Smooth muscle cell (in vitro differentiated cells): ENCODE measurements around the gene DUS1L. TPM values are rescaled to one million over a fixed set of nuclear protein-coding genes. Genes with fewer than 3 reads are reported as not detected.
A peak's percentile ranks its signal among the peaks of the same experiment; 100 is the strongest.

ENCODE experiments used
- DNase-seq: peaks from one replicate; lab custom pipeline; 2025; ENCODE audit not compliant: unreplicated experiment; lab: John Stamatoyannopoulos, UW
- H2AFZ ChIP-seq: fragments of 200-600 bp; sonication (generic); 2 replicates; pipeline ENCODE4 v1.6.0; 2016; ENCODE audit warnings: antibody characterized with exemption, low read depth, mild to moderate bottlenecking
- H3F3A ChIP-seq: fragments of 200-600 bp; sonication (generic); 2 replicates; pipeline ENCODE4 v1.6.0; 2017; ENCODE audit warnings: antibody characterized with exemption, low read depth
- H3K27ac ChIP-seq: fragments of 200-600 bp; sonication (generic); 2 replicates; pipeline ENCODE4 v1.5.1; 2016; ENCODE audit warnings: low read depth, mild to moderate bottlenecking
- H3K27me3 ChIP-seq: fragments of 200-600 bp; sonication (generic); 2 replicates; pipeline ENCODE4 v1.6.1; 2016; ENCODE audit warnings: low read depth, mild to moderate bottlenecking
- H3K36me3 ChIP-seq: fragments of 200-600 bp; sonication (generic); 2 replicates; pipeline ENCODE4 v1.5.1; 2016; ENCODE audit warnings: low read depth
- H3K4me1 ChIP-seq: fragments of 200-600 bp; sonication (generic); 2 replicates; pipeline ENCODE4 v1.5.1; 2016; ENCODE audit warnings: low read depth
- H3K4me2 ChIP-seq: fragments of 200-600 bp; sonication (generic); 2 replicates; pipeline ENCODE4 v1.6.0; 2016; ENCODE audit warnings: mild to moderate bottlenecking
- H3K4me3 ChIP-seq: fragments of 200-600 bp; sonication (generic); 2 replicates; pipeline ENCODE4 v1.5.1; 2016; ENCODE audit warnings: mild to moderate bottlenecking
- H3K79me2 ChIP-seq: fragments of 200-600 bp; sonication (generic); 2 replicates; pipeline ENCODE4 v1.6.0; 2016; ENCODE audit warnings: low read depth, mild to moderate bottlenecking
- H3K9ac ChIP-seq: fragments of 200-600 bp; sonication (generic); 2 replicates; pipeline ENCODE4 v1.6.0; 2016; ENCODE audit warnings: low read depth
- H3K9me3 ChIP-seq: fragments of 200-600 bp; sonication (generic); replicated peaks from 2 replicates; pipeline ENCODE4 v1.5.1; 2016; ENCODE audit warnings: low read depth
- H4K20me1 ChIP-seq: fragments of 200-600 bp; sonication (generic); 2 replicates; pipeline ENCODE4 v1.6.0; 2016; ENCODE audit warnings: low read depth
- CTCF ChIP-seq: fragments of 200-600 bp; sonication (generic); IDR thresholded peaks from 2 replicates; pipeline ENCODE4 v1.5.1; 2017; ENCODE audit warnings: borderline replicate concordance, mild to moderate bottlenecking, antibody characterized with exemption; ENCODE audit not compliant: insufficient read depth, poor library complexity, severe bottlenecking
- WGBS: methylation state at CpG from one replicate; pipeline ENCODE4 v1.1.7; 2016; ENCODE audit warnings: low lambda C conversion rate; 5-methylcytosine and 5-hydroxymethylcytosine counted together
- polyA plus RNA-seq: library from polyadenylated mRNA; unstranded; fragments of >200 nt; fragmentation: Nextera tagmentation; extraction: Ambion mirVana; gene quantifications from 2 replicates; pipeline ENCODE4 v1.2.1, GENCODE V29; 2016
- total RNA-seq: library from RNA; depleted of rRNA; stranded (reverse); fragments of >200 nt; gene quantifications from 2 replicates; pipeline ENCODE4 v1.2.3, GENCODE V29; 2014

DUS1L gene
- total and polyA plus RNA-seq, 2 experiments from 2014 or later, result 49.4 to 125 TPM

GRCh38 chr17:82014432-82014831, 51.2 kb downstream of the DUS1L start:
- WGBS, result 97% methylated on average over 23 of the region's 23 CpGs
- no peak overlapping the region for H3K9ac ChIP-seq
- H3K36me3 ChIP-seq, result no peaks in the 10 kb centered on the region
- H2AFZ ChIP-seq, result no peak overlapping the region
- TF ChIP-seq CTCF, result no peak
- no peaks in the 10 kb centered on the region for H3K4me1 ChIP-seq
- no peak overlapping the region for H3K27ac ChIP-seq
- H3K9me3 ChIP-seq, result no peaks in the 10 kb centered on the region
- no peak overlapping the region for H3K4me2 ChIP-seq
- H3F3A ChIP-seq, result no peaks in the 10 kb centered on the region
- H3K79me2 ChIP-seq, result no peaks in the 10 kb centered on the region
- DNase-seq, result no peak
- H3K4me3 ChIP-seq, result no peak overlapping the region
- H4K20me1 ChIP-seq, result no peaks in the 10 kb centered on the region
- H3K27me3 ChIP-seq, result no peaks in the 10 kb centered on the region

DNA sequence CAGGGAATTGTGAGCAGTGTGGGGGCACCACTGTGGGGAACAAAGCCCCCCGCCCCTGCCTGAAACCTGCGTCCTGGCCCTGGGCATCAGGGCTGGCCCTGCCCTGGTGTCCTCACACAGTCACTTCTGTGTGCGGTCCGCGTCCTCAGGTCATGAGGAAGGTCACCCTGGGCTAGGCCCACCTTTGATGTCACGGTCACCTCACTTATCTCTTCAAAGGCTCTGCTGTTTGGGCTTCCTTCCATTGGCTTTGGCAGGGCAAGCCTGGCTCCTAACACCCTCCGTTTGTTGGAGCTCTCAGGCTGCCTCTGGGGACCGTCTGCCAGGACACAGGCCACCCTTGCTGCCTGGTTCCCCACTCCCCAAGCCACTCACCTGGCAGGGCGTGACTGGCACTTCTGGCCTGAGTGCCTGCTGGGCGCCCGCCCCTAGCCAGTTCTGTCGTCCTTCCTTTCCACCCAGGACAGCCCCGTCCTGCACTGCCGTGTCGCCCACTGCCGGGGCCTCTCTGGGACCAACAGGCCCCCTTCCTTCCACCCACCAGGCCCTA, 51.8 kb downstream of the DUS1L start:
- WGBS, result 96% methylated on average over 16 of the region's 16 CpGs
- Histone ChIP-seq H3K9me3 (no peaks in the 10 kb centered on the region), H3K9ac (no peak overlapping the region), H3F3A (no peaks in the 10 kb centered on the region), H3K4me3 (no peak overlapping the region), H3K4me1 (no peaks in the 10 kb centered on the region), H3K27ac (no peak overlapping the region), H2AFZ (no peak overlapping the region), H3K27me3 (no peaks in the 10 kb centered on the region), H4K20me1 (no peaks in the 10 kb centered on the region), H3K36me3 (no peaks in the 10 kb centered on the region), H3K79me2 (no peaks in the 10 kb centered on the region), H3K4me2 (no peak overlapping the region)
- TF ChIP-seq CTCF, result no peak
- no peak for DNase-seq

- WGBS, result 77% methylated on average over 22 of the region's 22 CpGs
- Histone ChIP-seq H3K79me2 (no peaks in the 10 kb centered on the region), H3K27ac (no peak overlapping the region), H3K27me3 (no peaks in the 10 kb centered on the region), H3K9me3 (no peaks in the 10 kb centered on the region), H3K4me1 (no peaks in the 10 kb centered on the region), H3K36me3 (no peaks in the 10 kb centered on the region), H3K4me3 (no peak overlapping the region), H3K9ac (no peak overlapping the region), H3K4me2 (no peak overlapping the region), H3F3A (no peaks in the 10 kb centered on the region), H4K20me1 (no peaks in the 10 kb centered on the region), H2AFZ (no peak overlapping the region)
- no peak for TF ChIP-seq CTCF
- DNase-seq, result no peak
Observed at GRCh38 chr17:82013341-82013740, 52.3 kb downstream of the DUS1L start.

GRCh38 chr17:82012640-82013295, 52.8 kb downstream of the DUS1L start:
- no peak for DNase-seq
- Histone ChIP-seq H3K27me3 (no peaks in the 10 kb centered on the region), H2AFZ (no peak overlapping the region), H3K9me3 (no peaks in the 10 kb centered on the region), H3F3A (no peaks in the 10 kb centered on the region), H3K27ac (peak overlapping the region; percentile 39), H3K9ac (no peak overlapping the region), H3K4me1 (no peaks in the 10 kb centered on the region), H3K4me2 (peak overlapping the region; percentile 4), H3K4me3 (no peak overlapping the region), H3K36me3 (no peaks in the 10 kb centered on the region), H4K20me1 (no peaks in the 10 kb centered on the region), H3K79me2 (no peaks in the 10 kb centered on the region)
- TF ChIP-seq CTCF, result no peak
- WGBS, result 43% methylated on average over 17 of the region's 19 CpGs
